ENCODE results near the gene RBMX. TPM values are rescaled to one million over a fixed set of nuclear protein-coding genes. Genes with fewer than 3 reads are reported as not detected.

The RBMX gene
- 204 to 286 TPM (median 217 TPM) in 5 replicates for total RNA-seq (2022; extraction: Qiagen RNA extraction)

DNA sequence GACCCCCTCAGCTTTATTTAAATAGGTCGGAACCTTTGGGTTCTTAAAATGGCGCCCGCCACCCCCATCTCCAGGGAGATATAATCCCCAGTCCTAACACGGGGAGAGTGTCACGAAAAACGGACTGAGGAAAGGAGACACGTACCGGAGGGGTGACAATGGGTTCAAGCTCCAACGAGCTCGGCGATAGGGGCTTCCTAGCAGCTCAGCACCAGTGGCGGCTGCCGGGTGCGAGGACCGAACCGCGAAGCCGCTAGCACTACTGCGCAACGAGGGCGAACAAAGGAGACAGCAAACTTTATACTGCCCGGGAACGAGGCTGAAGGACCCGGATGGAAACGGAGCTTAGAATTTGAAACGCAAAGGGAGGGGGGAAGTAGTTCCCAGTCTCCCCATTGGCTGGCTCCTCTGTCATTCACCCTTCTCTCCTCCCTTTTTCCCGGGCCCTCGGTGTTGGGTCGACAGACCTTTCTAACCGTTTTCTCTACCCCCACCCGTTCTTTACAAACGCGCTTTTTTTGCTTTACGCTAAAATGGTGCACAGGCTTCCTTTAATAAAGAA is at the start of gene RBMX:
Gene RBMX (minus strand): TSS at position 274 of the 562 bp plus-strand sequence. CDS start 1,298 bp downstream, outside the sequence.

Other genes with a start within 250 kb of the RBMX start
- gene CD40LG, start 232.6 kb downstream of the RBMX start, total RNA-seq (2022; extraction: Qiagen RNA extraction): not detected in 5 replicates
- 0.13 to 0.23 TPM (median 0.16 TPM) in 5 replicates for gene ARHGEF6, start 99.8 kb downstream of the RBMX start, total RNA-seq (2022; extraction: Qiagen RNA extraction)
- not detected in 5 replicates for gene GPR101, start 153.3 kb upstream of the RBMX start, total RNA-seq (2022; extraction: Qiagen RNA extraction)

Measured in A549 treated with CORT108297 at 1 μM for 4 hours (cell line).